Activated CD4-positive, alpha-beta T cell treated with anti-CD3 and anti-CD28 coated beads, Interleukin-2, amount 50 U/mL, for 48 hours (primary cell): Measurements from ENCODE around the gene DLL4.

Source experiments
- DNase-seq, 2 experiments: peaks; one replicate each; pipeline ENCODE4 v3.0.0-alpha.2; 2020

The DLL4 gene

GRCh38 chr15:40927873-40928806 is 1.0 kb upstream of the DLL4 start:
- no peak for DNase-seq

DNA sequence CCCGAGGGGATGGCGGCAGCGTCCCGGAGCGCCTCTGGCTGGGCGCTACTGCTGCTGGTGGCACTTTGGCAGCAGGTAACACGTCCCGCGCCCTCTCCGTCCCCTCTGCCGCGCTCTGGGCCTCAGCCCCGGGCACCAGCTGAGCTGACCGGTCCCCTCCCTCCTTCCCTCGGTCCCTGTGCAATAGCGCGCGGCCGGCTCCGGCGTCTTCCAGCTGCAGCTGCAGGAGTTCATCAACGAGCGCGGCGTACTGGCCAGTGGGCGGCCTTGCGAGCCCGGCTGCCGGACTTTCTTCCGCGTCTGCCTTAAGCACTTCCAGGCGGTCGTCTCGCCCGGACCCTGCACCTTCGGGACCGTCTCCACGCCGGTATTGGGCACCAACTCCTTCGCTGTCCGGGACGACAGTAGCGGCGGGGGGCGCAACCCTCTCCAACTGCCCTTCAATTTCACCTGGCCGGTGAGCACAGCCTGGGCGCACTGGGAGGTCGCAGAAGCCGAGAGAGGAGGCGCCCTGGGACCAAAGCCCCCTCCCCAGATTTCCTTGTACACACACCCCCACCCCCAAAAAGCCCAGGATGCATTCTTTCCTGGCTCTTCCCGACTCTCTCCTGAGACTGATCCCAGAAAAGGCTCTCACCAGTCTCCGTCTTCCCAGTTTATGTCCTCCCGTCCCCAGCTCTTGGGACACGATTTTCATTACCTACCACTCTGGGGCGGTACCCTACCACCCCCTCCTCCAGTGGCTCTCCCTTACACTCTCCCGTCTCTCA is 705 bp downstream of the DLL4 start:
- DNase-seq: no peak

DNA sequence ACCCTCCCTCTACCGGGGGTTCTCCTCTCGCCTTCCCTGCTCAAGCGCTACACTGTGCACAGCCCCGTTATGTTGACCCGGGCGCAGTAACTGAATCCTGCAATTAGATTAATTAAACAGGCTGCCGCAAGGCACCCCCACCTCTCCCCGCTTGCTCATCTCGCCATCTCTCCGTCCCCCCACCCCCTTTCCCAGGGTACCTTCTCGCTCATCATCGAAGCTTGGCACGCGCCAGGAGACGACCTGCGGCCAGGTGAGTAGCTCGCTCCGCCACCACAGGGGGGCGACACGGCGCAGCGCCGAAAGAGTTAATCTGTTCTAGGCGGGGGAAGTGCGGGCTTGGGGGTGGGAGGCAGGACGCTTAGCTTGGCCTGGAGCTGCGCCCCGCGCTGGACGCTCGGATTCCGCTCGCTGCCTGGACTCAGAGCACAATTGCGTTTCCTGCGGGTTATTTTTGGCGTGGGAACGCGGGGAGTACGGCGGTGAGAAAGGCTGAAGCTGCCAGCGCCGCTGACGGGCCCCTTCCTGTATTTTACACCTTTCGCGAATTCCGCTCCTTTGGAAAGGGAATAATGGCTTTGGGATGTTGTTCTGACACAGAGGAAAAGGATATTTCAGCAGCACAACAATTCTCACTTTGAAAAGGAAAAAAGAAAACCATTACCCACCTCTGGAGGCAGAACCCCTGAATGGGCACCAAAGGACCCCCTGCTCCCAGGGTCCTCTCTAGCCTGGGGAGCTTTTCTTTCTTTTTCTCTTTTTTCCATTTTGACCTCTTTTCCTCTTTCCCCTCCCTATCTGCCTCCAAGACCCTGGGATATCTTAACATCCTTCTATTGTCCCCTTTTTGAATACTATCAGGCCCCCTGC is 1.5 kb downstream of the DLL4 start:
- DNase-seq: peak; percentile 65 to 70

- no peak for DNase-seq
Observed at GRCh38 chr15:40931300-40932142, 2.4 kb downstream of the DLL4 start.

GRCh38 chr15:40932156-40932555 is 3.0 kb downstream of the DLL4 start:
- DNase-seq: no peak

GRCh38 chr15:40932649-40933516 is 3.7 kb downstream of the DLL4 start:
- DNase-seq: no peak

DNA sequence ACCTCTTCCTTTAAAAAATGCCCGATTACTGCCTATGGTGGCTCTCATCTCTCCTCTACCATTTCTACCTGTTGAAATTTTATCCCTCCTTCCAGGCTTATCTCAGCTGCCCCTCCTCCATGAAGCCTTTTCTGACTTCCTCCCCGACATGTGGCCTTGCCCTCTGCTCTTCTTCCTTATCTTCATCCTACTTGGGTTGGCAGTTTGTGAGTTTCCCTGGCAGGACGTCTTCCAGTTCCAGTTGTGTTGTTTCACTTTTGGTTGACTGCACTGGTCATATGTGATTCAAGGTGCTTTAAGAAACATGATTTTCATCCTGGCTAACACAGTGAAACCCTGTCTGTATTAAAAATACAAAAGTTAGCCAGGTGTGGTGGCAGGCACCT is 4.4 kb downstream of the DLL4 start:
- DNase-seq: no peak

DNA sequence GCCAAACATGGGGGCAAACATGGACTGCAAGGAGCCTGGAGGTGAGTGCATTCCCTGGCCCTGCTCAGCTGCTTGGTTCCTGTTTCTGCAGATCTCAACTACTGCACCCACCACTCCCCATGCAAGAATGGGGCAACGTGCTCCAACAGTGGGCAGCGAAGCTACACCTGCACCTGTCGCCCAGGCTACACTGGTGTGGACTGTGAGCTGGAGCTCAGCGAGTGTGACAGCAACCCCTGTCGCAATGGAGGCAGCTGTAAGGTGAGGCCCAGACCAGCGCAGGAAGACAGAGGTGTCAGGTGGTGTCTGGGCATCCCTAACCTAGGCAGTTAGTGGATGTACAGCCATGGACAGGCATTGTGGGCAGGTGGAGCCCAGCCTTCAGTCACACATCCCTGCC is 5.3 kb downstream of the DLL4 start:
- DNase-seq: no peak

GRCh38 chr15:40936234-40936708 is 7.1 kb downstream of the DLL4 start:
- no peak for DNase-seq

DNA sequence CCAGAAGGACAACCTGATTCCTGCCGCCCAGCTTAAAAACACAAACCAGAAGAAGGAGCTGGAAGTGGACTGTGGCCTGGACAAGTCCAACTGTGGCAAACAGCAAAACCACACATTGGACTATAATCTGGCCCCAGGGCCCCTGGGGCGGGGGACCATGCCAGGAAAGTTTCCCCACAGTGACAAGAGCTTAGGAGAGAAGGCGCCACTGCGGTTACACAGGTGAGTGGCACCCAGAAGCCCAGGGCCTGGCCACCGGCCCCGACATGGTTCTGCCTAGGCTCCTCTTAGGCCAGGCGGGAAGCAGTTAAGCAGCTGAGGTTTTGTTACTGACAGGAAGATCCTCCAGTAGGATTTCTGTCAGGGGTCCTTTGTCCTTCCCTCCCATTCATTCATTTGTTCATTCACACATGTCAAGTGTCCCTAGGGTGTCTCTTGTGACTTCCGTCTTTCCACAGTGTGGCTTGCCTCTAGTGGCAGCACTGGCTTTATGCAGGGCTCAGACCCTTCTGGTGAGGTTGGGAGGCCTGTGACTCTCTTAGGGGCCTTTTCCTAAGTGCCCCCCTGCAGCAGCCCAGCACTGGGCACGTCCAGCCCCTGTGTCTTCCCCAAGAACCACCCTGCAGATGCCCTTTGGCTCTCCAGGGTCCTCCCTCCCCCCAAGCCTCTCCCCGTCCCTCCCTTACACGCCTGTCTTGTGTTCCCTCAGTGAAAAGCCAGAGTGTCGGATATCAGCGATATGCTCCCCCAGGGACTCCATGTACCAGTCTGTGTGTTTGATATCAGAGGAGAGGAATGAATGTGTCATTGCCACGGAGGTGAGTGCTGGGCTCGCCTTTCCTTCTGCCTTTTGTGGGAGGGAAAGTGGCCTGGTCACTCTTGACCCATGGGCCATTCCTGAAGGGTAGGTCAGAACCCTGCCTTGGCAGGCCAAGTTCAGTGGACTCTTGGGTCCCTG is 7.8 kb downstream of the DLL4 start:
- no peak for DNase-seq

GRCh38 chr15:40937762-40938535 is 8.8 kb downstream of the DLL4 start:
- DNase-seq: no peak

DNA sequence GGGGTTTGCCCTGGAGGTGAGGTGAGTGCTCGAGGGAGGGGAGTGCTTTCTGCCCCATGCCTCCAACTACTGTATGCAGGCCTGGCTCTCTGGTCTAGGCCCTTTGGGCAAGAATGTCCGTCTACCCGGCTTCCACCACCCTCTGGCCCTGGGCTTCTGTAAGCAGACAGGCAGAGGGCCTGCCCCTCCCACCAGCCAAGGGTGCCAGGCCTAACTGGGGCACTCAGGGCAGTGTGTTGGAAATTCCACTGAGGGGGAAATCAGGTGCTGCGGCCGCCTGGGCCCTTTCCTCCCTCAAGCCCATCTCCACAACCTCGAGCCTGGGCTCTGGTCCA is 9.4 kb downstream of the DLL4 start:
- no peak for DNase-seq

DNA sequence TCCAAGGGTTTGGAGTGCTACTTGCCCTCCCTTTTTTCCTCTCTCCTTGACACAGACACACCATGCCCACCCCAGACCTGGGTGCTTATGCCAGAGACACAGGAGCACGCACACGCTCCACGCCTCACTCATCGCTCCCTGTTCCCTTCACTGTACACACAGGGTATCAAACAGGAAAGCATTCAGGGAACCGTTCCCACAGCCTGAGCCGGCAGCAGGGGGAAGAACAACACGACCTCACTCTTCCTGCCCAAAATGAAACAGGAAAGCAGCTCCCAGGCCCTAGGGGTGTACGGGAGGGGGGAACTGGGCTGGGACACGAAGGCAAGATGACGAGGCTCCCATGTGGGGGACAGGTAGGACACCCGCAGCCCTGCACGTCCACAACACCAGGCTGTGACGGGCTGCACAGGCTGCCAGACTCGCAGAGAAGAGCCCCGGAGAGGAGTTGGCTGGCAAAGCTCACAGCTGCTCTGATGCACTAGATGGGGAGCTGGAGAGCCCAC is 11.2 kb downstream of the DLL4 start:
- DNase-seq: no peak

GRCh38 chr15:40941068-40941527 is 12.0 kb downstream of the DLL4 start:
- DNase-seq: no peak

GRCh38 chr15:40941528-40942336 is 12.6 kb downstream of the DLL4 start:
- peak; percentile 67 to 73 for DNase-seq

DNA sequence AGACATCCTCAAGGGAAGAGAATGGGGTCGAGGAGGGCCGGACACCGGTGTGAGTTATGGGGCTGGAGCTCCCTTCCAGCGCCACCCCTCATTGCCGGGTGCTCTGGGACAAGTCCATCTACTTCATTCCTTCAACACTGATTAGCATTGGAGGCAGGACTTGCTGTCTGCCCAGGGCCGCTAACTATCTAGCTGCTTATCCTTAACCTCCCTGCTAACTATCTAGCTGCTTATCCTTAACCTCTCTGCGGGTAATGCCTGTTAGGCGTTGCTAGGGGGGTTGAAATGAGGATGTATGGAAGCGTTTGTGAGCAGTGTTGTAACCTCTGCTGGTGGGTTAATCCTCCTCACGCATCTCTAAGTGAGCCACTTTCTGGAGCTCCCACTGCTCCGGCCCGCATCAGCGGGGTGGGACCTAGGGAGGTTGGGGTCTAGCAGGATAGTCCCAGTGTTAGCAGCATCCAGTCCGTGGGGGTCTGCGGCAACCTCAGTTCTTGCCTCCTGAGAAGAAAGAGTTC is 13.3 kb downstream of the DLL4 start:
- DNase-seq: no peak

GRCh38 chr15:40942878-40943277 is 13.7 kb downstream of the DLL4 start:
- no peak for DNase-seq
